Duodenal mucosa (tissue), 2 donors: ENCODE data around the gene CCDC86.
"Not testable (repeated sequence)": the region's sequence is repeated elsewhere in the genome, so short reads cannot be mapped to it uniquely, and the experiment has no call there.

Experiments used
- H3K27ac ChIP-seq: one replicate; pipeline ENCODE4 v1.7.0; 2013; ENCODE audit warnings: low read depth, low read length
- H3K27me3 ChIP-seq, 2 donors: one replicate each; pipeline ENCODE4 v1.7.0; 2013; ENCODE audit warnings: low read length in 2 of 2, control low read depth in 1 of 2; ENCODE audit not compliant: insufficient read depth in 2 of 2, control insufficient read depth in 1 of 2
- H3K36me3 ChIP-seq, 2 donors: one replicate each; pipeline ENCODE4 v1.7.0; 2013; ENCODE audit warnings: low read length in 2 of 2, control low read depth in 1 of 2; ENCODE audit not compliant: insufficient read depth in 2 of 2, control insufficient read depth in 1 of 2
- H3K4me1 ChIP-seq, 2 donors: one replicate each; pipeline ENCODE4 v1.7.0; 2013; ENCODE audit warnings: low read length in 2 of 2, control low read depth in 1 of 2; ENCODE audit not compliant: insufficient read depth in 2 of 2, control insufficient read depth in 1 of 2
- H3K4me3 ChIP-seq, 2 donors: one replicate each; pipeline ENCODE4 v1.7.0; 2013; ENCODE audit warnings: low read length in 2 of 2, low read depth in 1 of 2
- H3K9ac ChIP-seq, 2 donors: one replicate each; pipeline ENCODE4 v1.7.0; 2013; ENCODE audit warnings: low read length in 2 of 2, low read depth in 1 of 2
- H3K9me3 ChIP-seq, 2 donors: one replicate each; pipeline ENCODE4 v1.7.0; 2013; ENCODE audit warnings: low read length in 2 of 2, control low read depth in 1 of 2; ENCODE audit not compliant: control insufficient read depth in 1 of 2

CCDC86 gene

GRCh38 chr11:60810151-60810550 lies 31.8 kb upstream of the CCDC86 start:
- H3K9ac ChIP-seq = no peak overlapping the region
- no peak overlapping the region for H3K27ac ChIP-seq
- peaks cover 6% of the 10 kb centered on the region in 2 donors for H3K4me1 ChIP-seq
- no peaks in the 10 kb centered on the region for H3K36me3 ChIP-seq
- H3K4me3 ChIP-seq = no peak overlapping the region
- no peaks in the 10 kb centered on the region for H3K9me3 ChIP-seq
- no peaks in the 10 kb centered on the region for H3K27me3 ChIP-seq

- H3K4me3 ChIP-seq = no peak overlapping the region
- no peak overlapping the region for H3K9ac ChIP-seq
- H3K9me3 ChIP-seq = no peaks in the 10 kb centered on the region
- H3K36me3 ChIP-seq = no peaks in the 10 kb centered on the region
- peaks cover 6% of the 10 kb centered on the region in 2 donors for H3K4me1 ChIP-seq
- H3K27ac ChIP-seq = no peak overlapping the region
- no peaks in the 10 kb centered on the region for H3K27me3 ChIP-seq
Observed at GRCh38 chr11:60810569-60810968, 31.3 kb upstream of the CCDC86 start.

GRCh38 chr11:60813324-60813723 lies 28.6 kb upstream of the CCDC86 start:
- Histone ChIP-seq H3K27me3 (no peaks in the 10 kb centered on the region), H3K27ac (no peak overlapping the region), H3K4me1 (peaks cover 6% of the 10 kb centered on the region in 2 donors), H3K9me3 (peaks cover 0 to 10% of the 10 kb centered on the region in 2 donors), H3K36me3 (no peaks in the 10 kb centered on the region), H3K4me3 (no peak overlapping the region), H3K9ac (no peak overlapping the region)

- no peaks in the 10 kb centered on the region for H3K27me3 ChIP-seq
- H3K4me3 ChIP-seq = no peak overlapping the region
- no peak overlapping the region for H3K9ac ChIP-seq
- peaks cover 6% of the 10 kb centered on the region in 2 donors for H3K4me1 ChIP-seq
- H3K36me3 ChIP-seq = no peaks in the 10 kb centered on the region
- H3K9me3 ChIP-seq = peaks cover 0 to 10% of the 10 kb centered on the region in 2 donors
- no peak overlapping the region for H3K27ac ChIP-seq
Observed at GRCh38 chr11:60814112-60814511, 27.8 kb upstream of the CCDC86 start.

GRCh38 chr11:60816590-60817157 lies 25.2 kb upstream of the CCDC86 start:
- no peak overlapping the region for H3K27ac ChIP-seq
- H3K36me3 ChIP-seq = no peaks in the 10 kb centered on the region
- no peaks in the 10 kb centered on the region for H3K4me1 ChIP-seq
- H3K4me3 ChIP-seq = no peak overlapping the region
- H3K9me3 ChIP-seq = peaks cover 0 to 10% of the 10 kb centered on the region in 2 donors
- H3K27me3 ChIP-seq = no peaks in the 10 kb centered on the region
- H3K9ac ChIP-seq = no peak overlapping the region

- Histone ChIP-seq H3K27ac (no peak overlapping the region), H3K4me1 (no peaks in the 10 kb centered on the region), H3K9ac (no peak overlapping the region), H3K4me3 (no peak overlapping the region), H3K27me3 (no peaks in the 10 kb centered on the region), H3K36me3 (no peaks in the 10 kb centered on the region), H3K9me3 (peaks cover 0 to 10% of the 10 kb centered on the region in 2 donors)
Observed at GRCh38 chr11:60818057-60818456, 23.9 kb upstream of the CCDC86 start.

- H3K27ac ChIP-seq = no peak overlapping the region
- no peaks in the 10 kb centered on the region for H3K27me3 ChIP-seq
- no peak overlapping the region for H3K9ac ChIP-seq
- H3K9me3 ChIP-seq = peaks cover 0 to 2% of the 10 kb centered on the region in 2 donors
- no peaks in the 10 kb centered on the region for H3K36me3 ChIP-seq
- no peak overlapping the region for H3K4me3 ChIP-seq
- no peaks in the 10 kb centered on the region for H3K4me1 ChIP-seq
Observed at GRCh38 chr11:60821827-60822599, 19.9 kb upstream of the CCDC86 start.

- not testable (repeated sequence) for H3K36me3 ChIP-seq, H3K9ac ChIP-seq
Observed at GRCh38 chr11:60823745-60824306, 18.1 kb upstream of the CCDC86 start.

GRCh38 chr11:60825118-60825517 lies 16.8 kb upstream of the CCDC86 start:
- H3K4me3 ChIP-seq = no peak overlapping the region
- H3K27ac ChIP-seq = no peak overlapping the region

More at GRCh38 chr11:60823745-60824306, 18.1 kb upstream of the CCDC86 start:
- H3K4me1 ChIP-seq, H3K4me3 ChIP-seq, H3K27me3 ChIP-seq, H3K9me3 ChIP-seq, H3K27ac ChIP-seq: not testable (repeated sequence)

GRCh38 chr11:60825790-60826189 lies 16.1 kb upstream of the CCDC86 start:
- Histone ChIP-seq H3K9me3 (no peaks in the 10 kb centered on the region), H3K27ac (no peak overlapping the region), H3K4me3 (no peak overlapping the region), H3K36me3 (no peaks in the 10 kb centered on the region), H3K9ac (no peak overlapping the region), H3K4me1 (no peaks in the 10 kb centered on the region), H3K27me3 (no peaks in the 10 kb centered on the region)

More at GRCh38 chr11:60825118-60825517, 16.8 kb upstream of the CCDC86 start:
- Histone ChIP-seq H3K9me3 (no peaks in the 10 kb centered on the region), H3K9ac (no peak overlapping the region), H3K27me3 (no peaks in the 10 kb centered on the region), H3K36me3 (no peaks in the 10 kb centered on the region), H3K4me1 (no peaks in the 10 kb centered on the region)
